Panc1 (cell line): ENCODE results near the gene SPACA9.

ENCODE experiments used
- CTCF ChIP-seq: fragments of 450-650 bp; IDR thresholded peaks from 2 replicates; pipeline ENCODE4 v1.5.1; 2017; ENCODE audit warnings: mild to moderate bottlenecking
- POLR2AphosphoS5 ChIP-seq: IDR thresholded peaks from 2 replicates; pipeline ENCODE4 v1.6.1; 2012; ENCODE audit warnings: mild to moderate bottlenecking, low read depth, low read length, moderate library complexity
- SIN3A ChIP-seq: IDR thresholded peaks from 2 replicates; pipeline ENCODE4 v1.6.1; 2012; ENCODE audit warnings: low read depth, mild to moderate bottlenecking, low read length, moderate library complexity, borderline replicate concordance; ENCODE audit not compliant: insufficient read depth

DNA sequence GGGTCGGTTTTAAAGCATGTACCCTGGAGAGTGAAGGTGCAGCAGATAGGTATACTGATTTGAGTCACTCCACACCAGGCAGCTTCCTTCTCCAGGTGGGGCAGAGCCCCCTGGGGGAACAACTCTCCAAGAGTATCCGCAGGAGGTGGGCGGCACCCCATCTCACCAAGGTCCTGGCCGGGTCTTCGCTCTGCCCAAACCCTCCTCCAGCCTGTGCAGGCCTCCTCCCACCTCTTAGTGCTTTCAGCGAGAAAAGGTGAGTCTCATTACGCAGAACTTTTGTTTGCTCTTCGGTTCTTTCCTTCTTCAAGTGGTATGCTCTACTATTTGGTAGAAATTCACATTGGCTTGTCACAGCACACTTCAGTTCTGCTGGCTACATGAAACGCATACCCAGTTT is 13.7 kb downstream of the SPACA9 start:
- no peak for TF ChIP-seq POLR2AphosphoS5
- no peak for TF ChIP-seq CTCF
- no peak for TF ChIP-seq SIN3A
